Stimulated activated CD4-positive, alpha-beta T cell treated with anti-CD3 and anti-CD28 coated beads, Interleukin-12 subunit alpha, Interleukin-12 subunit beta, amount 100 ng/mL, for 24 hours (primary cell): ENCODE measurements around the gene BCAR1.
"Not testable (repeated sequence)": the region's sequence is repeated elsewhere in the genome, so short reads cannot be mapped to it uniquely, and the experiment has no call there.

Experiments
- DNase-seq, 2 experiments: peaks; one replicate each; pipeline ENCODE4 v3.0.0-alpha.2; 2020; ENCODE audit warnings: low read depth in 2 of 2

The BCAR1 gene

DNA sequence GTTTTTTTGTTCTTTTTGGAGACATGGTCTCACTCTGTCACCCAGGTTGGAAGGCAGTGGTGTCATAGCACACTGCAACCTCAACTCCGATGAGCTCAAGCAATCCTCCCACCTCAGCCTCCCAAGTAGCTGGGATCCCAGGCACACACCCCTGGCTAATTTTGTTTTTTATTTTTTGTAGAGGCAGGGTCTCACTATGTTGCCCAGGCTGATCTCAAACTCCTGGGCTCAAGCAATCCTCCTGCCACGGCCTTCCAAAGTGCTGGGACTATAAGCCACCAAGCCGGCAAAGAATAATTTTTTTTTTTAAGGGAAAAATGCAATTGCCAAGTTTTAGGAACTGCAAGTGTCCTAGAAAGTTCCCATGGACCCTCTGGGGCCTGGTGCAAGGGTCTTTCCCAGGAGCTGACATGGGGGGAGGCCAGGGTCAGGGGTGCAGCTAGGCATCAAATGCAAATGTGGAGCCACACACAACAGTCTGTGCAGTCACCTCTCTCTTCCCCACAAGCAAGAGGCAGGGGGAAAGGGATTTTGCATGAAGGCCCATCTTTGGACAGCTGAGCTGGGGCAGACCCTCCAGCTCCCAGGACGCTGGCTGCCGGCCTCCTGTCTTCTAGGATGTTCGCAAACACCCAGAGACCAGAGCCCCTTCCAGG, 20.1 kb upstream of the BCAR1 start:
- DNase-seq, result no peak

GRCh38 chr16:75269358-75269757, 17.9 kb upstream of the BCAR1 start:
- not testable (repeated sequence) for DNase-seq

DNA sequence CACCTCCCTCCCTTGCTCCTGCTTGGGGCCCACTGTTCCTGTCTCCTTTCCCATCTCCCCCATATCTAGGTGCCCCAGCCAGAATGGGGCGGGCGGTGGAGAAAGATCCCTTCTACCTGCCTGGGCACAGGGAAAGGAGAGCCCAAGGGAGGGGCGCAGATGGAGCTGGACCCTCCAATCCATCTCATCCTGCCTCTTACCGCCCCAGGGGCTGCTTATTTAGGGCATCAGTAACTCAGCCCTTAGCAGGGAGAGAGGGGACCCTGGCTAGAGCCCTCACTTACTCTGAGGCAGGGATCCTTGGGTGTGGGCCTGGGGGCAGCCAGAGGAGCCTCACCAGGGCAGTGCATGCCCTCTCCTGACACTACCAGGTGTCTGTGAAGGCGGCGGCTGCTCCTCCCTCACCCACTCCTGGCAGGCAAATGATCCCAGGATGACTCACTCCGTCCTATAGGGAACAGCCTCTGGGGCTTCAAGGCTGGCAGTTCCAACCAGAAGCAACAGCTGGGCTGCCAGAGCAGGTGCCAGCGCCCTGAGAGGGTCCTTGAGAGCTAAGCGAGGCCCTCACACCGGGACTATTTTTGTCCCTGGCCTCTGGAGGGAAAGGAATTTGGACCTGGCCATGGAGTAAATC, 16.3 kb upstream of the BCAR1 start:
- DNase-seq, result no peak

- DNase-seq, result no peak
Measured at GRCh38 chr16:75266738-75267630, 15.6 kb upstream of the BCAR1 start.

GRCh38 chr16:75265911-75266701, 14.7 kb upstream of the BCAR1 start:
- no peak for DNase-seq

GRCh38 chr16:75264999-75265910, 13.8 kb upstream of the BCAR1 start:
- no peak for DNase-seq

DNA sequence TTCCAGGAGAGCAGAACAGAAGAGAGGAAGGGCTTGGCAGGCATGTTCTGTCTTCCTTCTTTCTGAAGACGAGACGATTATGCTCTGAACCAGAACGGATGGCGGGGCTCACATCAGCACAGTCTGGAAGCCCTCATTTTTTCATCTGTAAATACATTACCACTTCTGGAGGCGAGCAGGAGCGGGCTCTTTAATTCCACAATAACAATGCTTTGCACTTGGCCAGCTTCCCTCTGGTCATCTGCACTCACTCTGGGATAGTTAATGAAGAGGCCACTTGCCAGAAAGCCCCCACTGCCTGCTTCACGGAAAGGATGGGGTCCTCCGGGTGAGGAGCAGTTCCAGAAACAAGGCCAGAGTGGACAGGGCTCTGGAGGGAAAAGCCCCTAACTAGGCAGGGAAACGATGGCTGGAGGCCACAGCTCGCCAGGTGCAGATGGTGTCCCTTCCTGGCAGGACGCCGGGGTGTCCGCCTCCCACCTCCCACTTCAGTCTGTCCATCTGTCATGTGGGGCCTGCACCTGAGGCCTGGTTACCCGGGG, 13.1 kb upstream of the BCAR1 start:
- DNase-seq, result no peak

DNA sequence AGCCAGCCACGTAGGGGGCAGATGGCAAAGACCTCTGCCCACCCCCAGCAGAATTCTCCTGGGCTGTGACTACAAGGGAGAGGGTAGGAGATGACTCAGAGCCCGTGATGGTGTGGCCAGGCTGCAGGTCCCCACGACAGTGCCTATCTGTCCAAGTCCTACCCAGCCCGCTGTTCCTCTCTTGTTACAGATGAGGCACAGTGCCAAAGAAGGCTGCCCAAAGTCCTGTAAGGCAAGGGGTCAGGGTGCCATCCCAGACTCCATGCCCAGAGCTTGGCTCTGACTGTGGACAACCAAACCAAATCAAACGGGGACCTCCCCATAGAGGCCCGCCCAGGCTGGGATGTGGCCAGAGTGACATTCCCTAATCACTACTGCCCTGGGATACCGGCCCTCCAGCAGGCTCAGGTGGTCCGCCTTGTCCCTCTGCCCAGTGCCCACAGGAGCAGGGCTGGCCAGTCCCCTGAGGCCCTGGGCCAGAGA, 12.6 kb upstream of the BCAR1 start:
- no peak for DNase-seq

DNA sequence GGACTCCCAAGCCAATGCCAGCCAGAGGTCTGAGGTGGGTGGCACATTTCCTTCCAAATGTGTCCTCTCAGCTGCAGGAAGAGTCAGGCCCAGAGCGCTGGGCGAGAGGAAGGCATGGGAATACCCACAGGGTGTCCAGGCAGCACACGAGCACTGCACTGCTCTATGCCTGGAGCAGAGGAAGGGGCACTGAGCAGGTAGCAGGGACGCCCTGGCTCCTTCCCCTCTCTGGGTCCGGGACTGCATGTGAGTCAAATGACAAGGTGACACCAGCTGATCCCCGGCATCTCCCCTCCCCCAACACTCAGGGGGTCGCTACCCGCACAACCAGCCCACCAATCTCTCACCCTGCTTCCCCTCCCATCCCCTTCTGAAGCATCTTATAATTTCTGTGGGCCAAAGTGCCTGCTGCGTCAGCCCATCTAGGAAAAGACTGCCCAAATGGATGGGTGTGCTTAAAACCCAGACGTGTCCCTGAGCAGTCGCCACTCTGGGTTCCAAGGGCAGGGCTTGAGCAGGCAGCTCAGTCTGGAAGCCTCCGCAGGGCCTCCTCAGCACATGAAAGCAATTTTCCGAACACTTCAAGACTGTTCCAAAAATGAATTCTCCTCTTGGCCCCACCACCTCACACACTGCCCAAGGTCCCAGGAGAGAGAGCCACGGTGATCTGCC, 12.0 kb upstream of the BCAR1 start:
- DNase-seq, result no peak

DNA sequence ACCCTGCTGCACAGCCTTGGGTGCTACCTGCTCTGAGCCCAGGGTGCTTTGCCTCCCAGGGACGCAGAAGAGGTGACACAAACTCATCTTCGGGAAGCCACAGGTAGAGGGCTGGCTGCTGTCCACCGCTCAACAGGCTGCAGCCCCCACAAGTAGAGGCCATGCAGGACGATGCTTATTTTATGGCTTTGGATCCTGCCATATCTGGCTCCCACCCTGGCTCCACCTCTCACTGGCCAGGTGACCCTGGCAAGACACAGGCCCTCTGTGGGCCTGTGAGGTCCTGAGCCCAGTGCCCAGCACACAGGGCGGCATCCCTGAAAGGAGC, 11.3 kb upstream of the BCAR1 start:
- DNase-seq, result no peak

DNA sequence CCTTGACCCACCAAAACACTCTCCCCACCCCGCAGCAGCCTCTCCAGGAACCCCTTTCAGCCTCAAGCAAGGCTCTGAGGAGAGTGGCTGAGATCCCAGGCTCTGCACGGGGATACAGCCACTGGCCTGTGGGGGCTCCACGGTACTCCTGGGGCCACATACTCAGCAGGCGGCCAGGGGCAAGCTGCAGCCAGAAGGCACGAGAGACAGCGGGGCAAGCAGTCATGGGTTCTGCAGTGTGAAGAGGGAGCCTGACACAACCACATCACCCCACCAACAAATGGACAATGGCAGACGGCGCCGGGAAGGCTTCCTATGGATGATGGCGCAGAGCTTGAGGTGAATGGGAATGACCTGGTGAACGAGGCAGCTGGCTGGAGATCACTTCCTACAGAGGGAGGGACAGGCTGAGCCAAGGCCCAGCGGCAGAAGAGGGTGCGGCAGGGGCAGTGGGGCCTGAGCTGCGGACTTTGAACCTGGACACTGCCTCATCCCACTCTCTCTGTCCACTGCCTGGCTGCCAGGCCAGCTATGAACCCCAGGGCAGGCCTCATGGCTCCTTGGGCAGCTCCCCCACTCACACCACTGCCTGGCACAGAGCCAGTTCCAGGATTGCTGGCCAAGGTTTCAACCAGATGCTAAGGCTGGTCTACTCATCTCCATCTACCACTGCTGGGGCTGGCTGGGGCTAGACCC, 10.8 kb upstream of the BCAR1 start:
- DNase-seq, result no peak

- no peak for DNase-seq
Measured at GRCh38 chr16:75261590-75262078, 10.2 kb upstream of the BCAR1 start.

DNA sequence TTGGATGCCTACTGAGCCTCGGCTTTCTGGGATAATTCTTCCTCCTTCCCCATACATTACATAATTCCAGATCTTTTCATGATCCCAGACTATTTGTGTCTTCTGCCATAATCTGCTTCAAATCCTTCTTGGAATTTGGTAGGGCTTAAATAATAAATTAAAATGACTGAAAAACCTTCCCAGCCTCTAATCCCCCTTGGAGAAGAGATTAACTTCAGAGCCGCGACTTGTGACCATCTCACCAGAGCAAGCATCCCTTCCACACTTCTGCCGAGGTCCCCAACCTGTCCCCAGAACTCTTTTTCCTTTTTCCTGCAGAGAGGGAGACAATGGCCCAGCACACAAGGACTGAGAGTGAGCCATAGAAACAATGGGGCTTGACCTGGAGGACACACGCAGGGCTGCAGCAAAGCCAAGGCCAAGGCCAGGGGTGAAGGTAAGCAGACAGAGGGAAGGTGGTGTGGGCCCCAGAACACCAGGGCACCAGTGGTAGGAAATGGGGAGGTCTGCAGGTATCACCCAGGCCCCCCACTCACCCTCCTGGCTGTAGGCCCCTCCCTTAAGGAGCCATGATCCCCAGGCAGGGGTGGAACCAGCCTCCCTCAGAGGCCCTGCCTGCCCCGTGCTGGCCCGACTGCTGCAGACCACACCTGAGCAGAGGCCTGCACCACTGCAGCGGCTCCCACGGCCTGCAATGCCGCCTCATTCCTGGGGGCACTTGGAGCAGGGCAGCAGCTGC, 9.6 kb upstream of the BCAR1 start:
- DNase-seq, result no peak

- DNase-seq, result no peak
Measured at GRCh38 chr16:75258807-75259141, 7.3 kb upstream of the BCAR1 start.

GRCh38 chr16:75257886-75258806, 6.7 kb upstream of the BCAR1 start:
- DNase-seq, result no peak

DNA sequence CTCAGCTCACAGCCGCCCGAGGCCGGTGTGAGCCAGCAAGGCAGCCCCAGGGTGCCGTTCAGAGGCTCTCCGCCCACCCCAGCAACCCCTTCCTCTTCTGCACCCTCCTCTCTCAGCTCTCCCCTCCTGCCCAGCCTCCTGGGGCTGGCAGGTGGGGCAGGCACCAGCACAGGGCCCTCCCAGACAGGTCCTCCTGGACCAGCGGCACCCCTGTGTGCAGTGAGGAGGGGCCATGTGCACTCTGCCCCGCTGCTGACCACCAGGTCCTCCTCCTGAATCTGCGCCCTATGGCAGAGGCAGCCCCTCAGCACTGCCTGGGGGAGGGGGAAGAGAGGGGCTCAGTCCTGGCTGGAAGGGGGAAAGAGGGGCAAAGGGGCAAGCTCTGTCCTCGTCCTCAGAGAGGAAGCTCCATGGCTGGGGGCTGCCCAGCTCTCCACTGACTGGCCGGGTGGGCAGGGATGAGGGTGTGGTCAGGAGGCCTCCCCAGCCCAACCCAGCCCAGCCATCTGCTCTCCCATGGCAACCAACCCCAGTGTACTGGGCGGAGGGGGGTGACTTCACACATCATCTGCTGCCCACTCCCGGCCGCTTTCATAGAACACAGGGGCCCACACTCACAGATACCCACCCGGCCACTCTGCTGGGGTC, 5.4 kb upstream of the BCAR1 start:
- DNase-seq, result no peak

DNA sequence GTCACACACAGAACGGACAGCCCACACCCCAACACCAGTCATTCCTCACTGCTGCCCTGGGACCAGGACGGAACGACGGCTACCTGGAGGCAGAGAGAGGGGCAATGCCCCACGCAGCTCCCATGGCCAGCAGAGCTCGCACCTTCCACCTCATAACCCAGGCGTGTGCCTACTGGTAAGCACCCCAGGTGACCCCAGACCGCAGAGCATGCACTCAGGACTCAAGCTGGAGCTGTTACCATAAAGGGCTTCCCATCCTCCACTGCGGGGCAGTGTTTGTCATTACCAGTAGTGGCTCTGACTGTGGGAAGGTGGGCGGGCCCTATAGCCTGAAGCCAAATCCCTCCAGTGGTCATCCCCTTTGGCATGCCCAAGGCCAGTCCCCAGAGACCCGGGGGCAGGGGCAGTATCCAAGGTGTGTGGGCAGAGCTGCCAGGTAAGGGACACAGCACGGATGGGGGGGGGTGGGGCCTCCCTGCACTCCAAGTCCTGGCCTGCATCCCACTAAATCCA, 4.7 kb upstream of the BCAR1 start:
- no peak for DNase-seq
